Neural progenitor cell (in vitro differentiated cells): ENCODE data around the gene ZFTA. TPM values are rescaled to one million over a fixed set of nuclear protein-coding genes. Genes with fewer than 3 reads are reported as not detected.

Experiments
- DNase-seq: peaks from one replicate; pipeline ENCODE4 v3.0.0-alpha.2; 2016; ENCODE audit warnings: low spot score
- H2AFZ ChIP-seq: fragments of 200-600 bp; sonication (generic); replicated peaks from 2 replicates; pipeline ENCODE4 v1.6.1; 2016; ENCODE audit warnings: antibody characterized with exemption
- H3F3A ChIP-seq: fragments of 200-600 bp; sonication (generic); 2 replicates; pipeline ENCODE4 v1.6.1; 2016; ENCODE audit warnings: antibody characterized with exemption, low read depth
- H3K27ac ChIP-seq: fragments of 200-600 bp; sonication (generic); 2 replicates; pipeline ENCODE4 v1.5.1; 2016; ENCODE audit warnings: mild to moderate bottlenecking
- H3K27me3 ChIP-seq: fragments of 200-600 bp; sonication (generic); 2 replicates; pipeline ENCODE4 v1.6.1; 2016; ENCODE audit warnings: mild to moderate bottlenecking, moderate library complexity
- H3K36me3 ChIP-seq: fragments of 200-600 bp; sonication (generic); 2 replicates; pipeline ENCODE4 v1.5.1; 2016
- H3K4me1 ChIP-seq: fragments of 200-600 bp; sonication (generic); 2 replicates; pipeline ENCODE4 v1.6.1; 2016; ENCODE audit warnings: mixed run types
- H3K4me2 ChIP-seq: fragments of 200-600 bp; sonication (generic); 2 replicates; pipeline ENCODE4 v1.6.1; 2016
- H3K4me3 ChIP-seq: fragments of 200-600 bp; sonication (generic); 2 replicates; pipeline ENCODE4 v1.5.1; 2016
- H3K79me2 ChIP-seq: fragments of 200-600 bp; sonication (generic); 2 replicates; pipeline ENCODE4 v1.6.1; 2016; ENCODE audit warnings: low read depth
- H3K9ac ChIP-seq: fragments of 200-600 bp; sonication (generic); 2 replicates; pipeline ENCODE4 v1.6.1; 2016
- H3K9me3 ChIP-seq: fragments of 200-600 bp; sonication (generic); 2 replicates; pipeline ENCODE4 v1.5.1; 2016; ENCODE audit warnings: low read depth
- H4K20me1 ChIP-seq: fragments of 200-600 bp; sonication (generic); 2 replicates; pipeline ENCODE4 v1.6.1; 2016; ENCODE audit warnings: low read depth
- H3K27ac Mint-ChIP-seq: 3 replicates; pipeline ENCODE4 v1.8.0; 2021; ENCODE audit warnings: mixed read lengths
- H3K27me3 Mint-ChIP-seq: 2 replicates; pipeline ENCODE4 v1.8.0; 2022; ENCODE audit warnings: low read depth, mild to moderate bottlenecking, inconsistent platforms, moderate library complexity, mixed read lengths; ENCODE audit not compliant: insufficient read depth
- H3K36me3 Mint-ChIP-seq: 3 replicates; pipeline ENCODE4 v1.8.0; 2021; ENCODE audit warnings: mixed read lengths
- H3K4me1 Mint-ChIP-seq: 3 replicates; pipeline ENCODE4 v1.8.0; 2021; ENCODE audit warnings: mixed read lengths
- H3K4me3 Mint-ChIP-seq: 3 replicates; pipeline ENCODE4 v1.8.0; 2021; ENCODE audit warnings: mild to moderate bottlenecking, moderate library complexity, mixed read lengths
- H3K9me3 Mint-ChIP-seq: 3 replicates; pipeline ENCODE4 v1.8.0; 2020; ENCODE audit warnings: mixed read lengths
- EZH2 ChIP-seq: fragments of 200-600 bp; sonication (generic); IDR thresholded peaks from 2 replicates; pipeline ENCODE4 v1.6.1; 2017; ENCODE audit warnings: antibody characterized with exemption, mild to moderate bottlenecking, moderate library complexity
- EZH2phosphoT487 ChIP-seq: fragments of 200-600 bp; sonication (generic); IDR thresholded peaks from 2 replicates; pipeline ENCODE4 v1.6.1; 2017; ENCODE audit warnings: antibody characterized with exemption
- total RNA-seq: library from RNA; depleted of rRNA; stranded (reverse); fragments of >200 nt; gene quantifications from 2 replicates; pipeline ENCODE4 v1.2.3, GENCODE V29; 2015; ENCODE audit warnings: low replicate concordance
- TF ChIP-seq, protein P1 (sequence below): fragments of 200-600 bp; sonication (generic); IDR thresholded peaks from 2 replicates; pipeline ENCODE4 v1.5.1; 2017; ENCODE audit warnings: antibody characterized with exemption, mild to moderate bottlenecking

ZFTA gene
- total RNA-seq, 1 donor from 2014 or later = 22.5 TPM

GRCh38 chr11:63816166-63816565 is 47.6 kb upstream of the ZFTA start:
- Mint-ChIP-seq H3K4me3 (no peak overlapping the region), H3K36me3 (peaks cover 35% of the 10 kb centered on the region), H3K27ac (no peak overlapping the region), H3K9me3 (peaks cover 2% of the 10 kb centered on the region), H3K27me3 (peaks cover 1% of the 10 kb centered on the region), H3K4me1 (peaks cover 32% of the 10 kb centered on the region)
- no peaks in the 10 kb centered on the region for H3K27me3 ChIP-seq
- H3K4me1 ChIP-seq = peaks cover 24% of the 10 kb centered on the region
- no peaks in the 10 kb centered on the region for H3K9me3 ChIP-seq
- no peak overlapping the region for H2AFZ ChIP-seq
- H3K79me2 ChIP-seq = peaks cover 73% of the 10 kb centered on the region
- H3K9ac ChIP-seq = no peak overlapping the region
- no peak overlapping the region for H3K27ac ChIP-seq
- TF ChIP-seq EZH2 (no peak), EZH2phosphoT487 (no peak)
- TF ChIP-seq, protein P1, sequence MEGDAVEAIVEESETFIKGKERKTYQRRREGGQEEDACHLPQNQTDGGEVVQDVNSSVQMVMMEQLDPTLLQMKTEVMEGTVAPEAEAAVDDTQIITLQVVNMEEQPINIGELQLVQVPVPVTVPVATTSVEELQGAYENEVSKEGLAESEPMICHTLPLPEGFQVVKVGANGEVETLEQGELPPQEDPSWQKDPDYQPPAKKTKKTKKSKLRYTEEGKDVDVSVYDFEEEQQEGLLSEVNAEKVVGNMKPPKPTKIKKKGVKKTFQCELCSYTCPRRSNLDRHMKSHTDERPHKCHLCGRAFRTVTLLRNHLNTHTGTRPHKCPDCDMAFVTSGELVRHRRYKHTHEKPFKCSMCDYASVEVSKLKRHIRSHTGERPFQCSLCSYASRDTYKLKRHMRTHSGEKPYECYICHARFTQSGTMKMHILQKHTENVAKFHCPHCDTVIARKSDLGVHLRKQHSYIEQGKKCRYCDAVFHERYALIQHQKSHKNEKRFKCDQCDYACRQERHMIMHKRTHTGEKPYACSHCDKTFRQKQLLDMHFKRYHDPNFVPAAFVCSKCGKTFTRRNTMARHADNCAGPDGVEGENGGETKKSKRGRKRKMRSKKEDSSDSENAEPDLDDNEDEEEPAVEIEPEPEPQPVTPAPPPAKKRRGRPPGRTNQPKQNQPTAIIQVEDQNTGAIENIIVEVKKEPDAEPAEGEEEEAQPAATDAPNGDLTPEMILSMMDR = no peak
- peaks cover 66% of the 10 kb centered on the region for H4K20me1 ChIP-seq
- peaks cover 3% of the 10 kb centered on the region for H3K36me3 ChIP-seq
- DNase-seq = no peak
- no peak overlapping the region for H3K4me3 ChIP-seq
- H3K4me2 ChIP-seq = no peak overlapping the region
- H3F3A ChIP-seq = peaks cover 22% of the 10 kb centered on the region

- peaks cover 2% of the 10 kb centered on the region for H3K27me3 Mint-ChIP-seq
- Histone ChIP-seq H3K79me2 (peaks cover 72% of the 10 kb centered on the region), H3K27ac (no peak overlapping the region), H2AFZ (no peak overlapping the region), H3K36me3 (no peaks in the 10 kb centered on the region), H4K20me1 (peaks cover 63% of the 10 kb centered on the region), H3K4me3 (peak overlapping the region; percentile 91), H3K27me3 (no peaks in the 10 kb centered on the region), H3K4me1 (peaks cover 26% of the 10 kb centered on the region), H3F3A (peaks cover 28% of the 10 kb centered on the region), H3K4me2 (peak overlapping the region; percentile 97), H3K9ac (peak overlapping the region; percentile 87), H3K9me3 (no peaks in the 10 kb centered on the region)
- no peak for TF ChIP-seq EZH2phosphoT487
- TF ChIP-seq EZH2 = no peak
- TF ChIP-seq, protein P1 = no peak
- H3K4me1 Mint-ChIP-seq = peaks cover 36% of the 10 kb centered on the region
- H3K36me3 Mint-ChIP-seq = peaks cover 25% of the 10 kb centered on the region
- DNase-seq = no peak
- H3K27ac Mint-ChIP-seq = no peak overlapping the region
- H3K9me3 Mint-ChIP-seq = no peaks in the 10 kb centered on the region
- peak overlapping the region; percentile 93 for H3K4me3 Mint-ChIP-seq
These were observed 45.8 kb upstream of the ZFTA start for GRCh38 chr11:63814383-63814736.

- Histone ChIP-seq H3K27ac (peak overlapping the region; percentile 87), H3K4me3 (peak overlapping the region; percentile 91), H4K20me1 (peaks cover 63% of the 10 kb centered on the region), H3F3A (peaks cover 28% of the 10 kb centered on the region), H3K27me3 (no peaks in the 10 kb centered on the region), H3K36me3 (no peaks in the 10 kb centered on the region), H3K9me3 (no peaks in the 10 kb centered on the region), H3K4me1 (peaks cover 26% of the 10 kb centered on the region), H2AFZ (peak overlapping the region; percentile 54), H3K4me2 (peak overlapping the region; percentile 97), H3K79me2 (peaks cover 69% of the 10 kb centered on the region), H3K9ac (peak overlapping the region; percentile 87)
- Mint-ChIP-seq H3K4me1 (peaks cover 36% of the 10 kb centered on the region), H3K36me3 (peaks cover 25% of the 10 kb centered on the region), H3K9me3 (no peaks in the 10 kb centered on the region), H3K27me3 (peaks cover 2% of the 10 kb centered on the region), H3K27ac (no peak overlapping the region), H3K4me3 (peak overlapping the region; percentile 93)
- DNase-seq = peak; percentile 67
- TF ChIP-seq EZH2phosphoT487 (no peak), EZH2 (no peak)
These were observed 45.2 kb upstream of the ZFTA start for GRCh38 chr11:63813563-63814382.

GRCh38 chr11:63813035-63813562 is 44.5 kb upstream of the ZFTA start, which contains the start of gene SPINDOC:
TSS of gene SPINDOC (plus strand) at chr11:63813456. CDS start at chr11:63813687, 231 bp downstream.
- Mint-ChIP-seq H3K4me3 (peak within 1 kb of the TSS; percentile 93), H3K27me3 (peaks cover 2% of the 10 kb centered on the region), H3K4me1 (peaks cover 36% of the 10 kb centered on the region), H3K27ac (no peak within 1 kb of the TSS), H3K9me3 (no peaks in the 10 kb centered on the region), H3K36me3 (peaks cover 23% of the 10 kb centered on the region)
- peaks cover 26% of the 10 kb centered on the region for H3K4me1 ChIP-seq
- H3K79me2 ChIP-seq = peaks cover 62% of the 10 kb centered on the region
- peak within 1 kb of the TSS; percentile 97 for H3K4me2 ChIP-seq
- no peaks in the 10 kb centered on the region for H3K27me3 ChIP-seq
- H3K4me3 ChIP-seq = peak within 1 kb of the TSS; percentile 91
- H3K36me3 ChIP-seq = no peaks in the 10 kb centered on the region
- H3K9me3 ChIP-seq = no peaks in the 10 kb centered on the region
- H3K27ac ChIP-seq = peak within 1 kb of the TSS; percentile 87
- peak; percentile 41 for TF ChIP-seq EZH2
- TF ChIP-seq, protein P1 = no peak
- H3F3A ChIP-seq = peaks cover 28% of the 10 kb centered on the region
- DNase-seq = peak; percentile 93
- H4K20me1 ChIP-seq = peaks cover 60% of the 10 kb centered on the region
- H3K9ac ChIP-seq = peak within 1 kb of the TSS; percentile 87
- H2AFZ ChIP-seq = peak within 1 kb of the TSS; percentile 81
